Measurements from ENCODE around the gene SMC4.

DNA sequence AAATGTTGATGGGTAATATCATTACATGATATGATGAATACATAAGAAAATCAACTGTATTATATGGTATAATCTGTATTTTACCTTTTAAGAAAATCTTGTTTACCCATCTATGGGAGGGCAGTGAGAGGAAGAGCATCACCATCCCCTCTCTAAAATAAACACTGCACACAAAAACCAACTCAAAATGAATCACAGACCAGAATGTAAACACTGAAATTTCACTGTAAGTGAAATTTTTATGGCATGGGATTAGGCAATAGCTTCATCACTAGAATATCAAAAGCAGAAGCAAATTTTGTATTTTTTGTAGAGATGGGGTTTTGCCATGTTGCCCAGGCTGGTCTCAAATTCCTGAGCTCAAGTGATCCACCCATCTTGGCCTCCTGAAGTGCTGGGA lies 26.7 kb upstream of the SMC4 start:
- TF ChIP-seq, protein P1, sequence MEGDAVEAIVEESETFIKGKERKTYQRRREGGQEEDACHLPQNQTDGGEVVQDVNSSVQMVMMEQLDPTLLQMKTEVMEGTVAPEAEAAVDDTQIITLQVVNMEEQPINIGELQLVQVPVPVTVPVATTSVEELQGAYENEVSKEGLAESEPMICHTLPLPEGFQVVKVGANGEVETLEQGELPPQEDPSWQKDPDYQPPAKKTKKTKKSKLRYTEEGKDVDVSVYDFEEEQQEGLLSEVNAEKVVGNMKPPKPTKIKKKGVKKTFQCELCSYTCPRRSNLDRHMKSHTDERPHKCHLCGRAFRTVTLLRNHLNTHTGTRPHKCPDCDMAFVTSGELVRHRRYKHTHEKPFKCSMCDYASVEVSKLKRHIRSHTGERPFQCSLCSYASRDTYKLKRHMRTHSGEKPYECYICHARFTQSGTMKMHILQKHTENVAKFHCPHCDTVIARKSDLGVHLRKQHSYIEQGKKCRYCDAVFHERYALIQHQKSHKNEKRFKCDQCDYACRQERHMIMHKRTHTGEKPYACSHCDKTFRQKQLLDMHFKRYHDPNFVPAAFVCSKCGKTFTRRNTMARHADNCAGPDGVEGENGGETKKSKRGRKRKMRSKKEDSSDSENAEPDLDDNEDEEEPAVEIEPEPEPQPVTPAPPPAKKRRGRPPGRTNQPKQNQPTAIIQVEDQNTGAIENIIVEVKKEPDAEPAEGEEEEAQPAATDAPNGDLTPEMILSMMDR (conservative IDR thresholded peaks at IDR 0.05; ENCODE audit: low read depth, low read length): no peak
- TF ChIP-seq EZH2phosphoT487 (IDR thresholded peaks at IDR 0.05; ENCODE audit: borderline replicate concordance, low read length): no peak
